ENCODE results near the gene EXTL1.

Gene EXTL1

GRCh38 chr1:26060832-26061574, 39.4 kb downstream of the EXTL1 start:
- Mint-ChIP-seq H3K27me3 (peaks cover 52 to 60% of the 10 kb centered on the region in 2 donors), H3K9me3 (no peaks in the 10 kb centered on the region), H3K27ac (no peak overlapping the region), H3K4me1 (ENCODE audit: low read depth in 2 of 2) (no peaks in the 10 kb centered on the region), H3K4me3 (no peak overlapping the region), H3K36me3 (ENCODE audit: insufficient read depth) (no peaks in the 10 kb centered on the region)
- ATAC-seq (replicated peaks) (no peak), DNase-seq (no peak)

GRCh38 chr1:26064553-26064952, 43.0 kb downstream of the EXTL1 start:
- Mint-ChIP-seq H3K27me3 (peaks cover 61 to 66% of the 10 kb centered on the region in 2 donors), H3K4me1 (ENCODE audit: low read depth in 2 of 2) (no peaks in the 10 kb centered on the region), H3K27ac (no peak overlapping the region), H3K36me3 (ENCODE audit: insufficient read depth) (no peaks in the 10 kb centered on the region), H3K4me3 (no peak overlapping the region), H3K9me3 (no peaks in the 10 kb centered on the region)
- ATAC-seq (replicated peaks) (no peak), DNase-seq (no peak)

- H3K4me3 Mint-ChIP-seq, result no peak overlapping the region
- no peaks in the 10 kb centered on the region for H3K36me3 Mint-ChIP-seq (ENCODE audit: insufficient read depth)
- no peaks in the 10 kb centered on the region for H3K9me3 Mint-ChIP-seq
- H3K4me1 Mint-ChIP-seq (ENCODE audit: low read depth in 2 of 2), result no peaks in the 10 kb centered on the region
- no peak for ATAC-seq (replicated peaks)
- H3K27me3 Mint-ChIP-seq, result peaks cover 51 to 63% of the 10 kb centered on the region in 2 donors
- H3K27ac Mint-ChIP-seq, result no peak overlapping the region
- DNase-seq, result no peak
Measured at GRCh38 chr1:26066160-26066559, 44.6 kb downstream of the EXTL1 start.

GRCh38 chr1:26066857-26067256, 45.3 kb downstream of the EXTL1 start:
- ATAC-seq (replicated peaks) (no peak), DNase-seq (no peak)
- Mint-ChIP-seq H3K4me3 (no peak overlapping the region), H3K4me1 (ENCODE audit: low read depth in 2 of 2) (no peaks in the 10 kb centered on the region), H3K27me3 (peaks cover 52 to 70% of the 10 kb centered on the region in 2 donors), H3K9me3 (no peaks in the 10 kb centered on the region), H3K27ac (no peak overlapping the region), H3K36me3 (ENCODE audit: insufficient read depth) (no peaks in the 10 kb centered on the region)

- Mint-ChIP-seq H3K4me1 (ENCODE audit: low read depth in 2 of 2) (no peaks in the 10 kb centered on the region), H3K27ac (no peak within 1 kb of the TSS), H3K36me3 (ENCODE audit: insufficient read depth) (no peaks in the 10 kb centered on the region), H3K27me3 (peaks cover 59 to 76% of the 10 kb centered on the region in 2 donors), H3K9me3 (no peaks in the 10 kb centered on the region), H3K4me3 (no peak within 1 kb of the TSS)
- ATAC-seq (replicated peaks) (no peak), DNase-seq (no peak)
Measured at GRCh38 chr1:26067432-26067911, 45.9 kb downstream of the EXTL1 start, which contains the start of gene TRIM63. Gene TRIM63 (minus strand): TSS chr1:26067630. CDS start chr1:26067494, 136 bp downstream.

GRCh38 chr1:26069941-26070295, 48.3 kb downstream of the EXTL1 start:
- Mint-ChIP-seq H3K27me3 (peaks cover 52 to 81% of the 10 kb centered on the region in 2 donors), H3K4me1 (ENCODE audit: low read depth in 2 of 2) (no peaks in the 10 kb centered on the region), H3K27ac (no peak overlapping the region), H3K4me3 (no peak overlapping the region), H3K36me3 (ENCODE audit: insufficient read depth) (no peaks in the 10 kb centered on the region), H3K9me3 (no peaks in the 10 kb centered on the region)
- DNase-seq (no peak), ATAC-seq (replicated peaks) (no peak)

GRCh38 chr1:26070296-26070962, 48.9 kb downstream of the EXTL1 start:
- H3K4me1 Mint-ChIP-seq (ENCODE audit: low read depth in 2 of 2), result no peaks in the 10 kb centered on the region
- H3K9me3 Mint-ChIP-seq, result no peaks in the 10 kb centered on the region
- H3K27me3 Mint-ChIP-seq, result peaks cover 48 to 86% of the 10 kb centered on the region in 2 donors
- no peak overlapping the region for H3K4me3 Mint-ChIP-seq
- no peak overlapping the region for H3K27ac Mint-ChIP-seq
- DNase-seq, result no peak
- H3K36me3 Mint-ChIP-seq (ENCODE audit: insufficient read depth), result no peaks in the 10 kb centered on the region
- ATAC-seq (replicated peaks), result no peak

- Mint-ChIP-seq H3K4me1 (ENCODE audit: low read depth in 2 of 2) (no peaks in the 10 kb centered on the region), H3K4me3 (no peak overlapping the region), H3K27me3 (peaks cover 45 to 86% of the 10 kb centered on the region in 2 donors), H3K36me3 (ENCODE audit: insufficient read depth) (no peaks in the 10 kb centered on the region), H3K27ac (no peak overlapping the region), H3K9me3 (no peaks in the 10 kb centered on the region)
- no peak for ATAC-seq (replicated peaks)
- DNase-seq, result no peak
Measured at GRCh38 chr1:26070963-26071342, 49.4 kb downstream of the EXTL1 start.

- no peaks in the 10 kb centered on the region for H3K4me1 Mint-ChIP-seq (ENCODE audit: low read depth in 2 of 2)
- H3K36me3 Mint-ChIP-seq (ENCODE audit: insufficient read depth), result no peaks in the 10 kb centered on the region
- DNase-seq, result no peak
- peaks cover 48 to 86% of the 10 kb centered on the region in 2 donors for H3K27me3 Mint-ChIP-seq
- no peaks in the 10 kb centered on the region for H3K9me3 Mint-ChIP-seq
- no peak overlapping the region for H3K27ac Mint-ChIP-seq
- no peak for ATAC-seq (replicated peaks)
- no peak overlapping the region for H3K4me3 Mint-ChIP-seq
Measured at GRCh38 chr1:26072305-26072704, 50.7 kb downstream of the EXTL1 start.

GRCh38 chr1:26075421-26076144, 54.0 kb downstream of the EXTL1 start:
- DNase-seq (no peak), ATAC-seq (replicated peaks) (no peak)
- H3K9me3 Mint-ChIP-seq, result no peaks in the 10 kb centered on the region
- H3K4me3 Mint-ChIP-seq, result no peak overlapping the region
- no peaks in the 10 kb centered on the region for H3K36me3 Mint-ChIP-seq (ENCODE audit: insufficient read depth)
- no peaks in the 10 kb centered on the region for H3K4me1 Mint-ChIP-seq (ENCODE audit: low read depth in 2 of 2)
- H3K27me3 Mint-ChIP-seq, result peaks cover 47 to 78% of the 10 kb centered on the region in 2 donors
- no peak overlapping the region for H3K27ac Mint-ChIP-seq

- H3K4me1 Mint-ChIP-seq (ENCODE audit: low read depth in 2 of 2), result no peaks in the 10 kb centered on the region
- no peak overlapping the region for H3K4me3 Mint-ChIP-seq
- H3K9me3 Mint-ChIP-seq, result no peaks in the 10 kb centered on the region
- no peaks in the 10 kb centered on the region for H3K36me3 Mint-ChIP-seq (ENCODE audit: insufficient read depth)
- DNase-seq (no peak), ATAC-seq (replicated peaks) (no peak)
- peaks cover 47 to 69% of the 10 kb centered on the region in 2 donors for H3K27me3 Mint-ChIP-seq
- no peak overlapping the region for H3K27ac Mint-ChIP-seq
Measured at GRCh38 chr1:26077524-26077923, 55.9 kb downstream of the EXTL1 start.

GRCh38 chr1:26078286-26079177, 57.0 kb downstream of the EXTL1 start:
- no peak for DNase-seq
- H3K27ac Mint-ChIP-seq, result no peak overlapping the region
- H3K36me3 Mint-ChIP-seq (ENCODE audit: insufficient read depth), result no peaks in the 10 kb centered on the region
- no peaks in the 10 kb centered on the region for H3K4me1 Mint-ChIP-seq (ENCODE audit: low read depth in 2 of 2)
- H3K27me3 Mint-ChIP-seq, result peaks cover 38 to 62% of the 10 kb centered on the region in 2 donors
- ATAC-seq (replicated peaks), result no peak
- H3K4me3 Mint-ChIP-seq, result no peak overlapping the region
- H3K9me3 Mint-ChIP-seq, result no peaks in the 10 kb centered on the region

GRCh38 chr1:26079178-26079563, 57.6 kb downstream of the EXTL1 start:
- H3K4me3 Mint-ChIP-seq, result no peak overlapping the region
- no peak for ATAC-seq (replicated peaks)

More at GRCh38 chr1:26079178-26079563, 57.6 kb downstream of the EXTL1 start:
- Mint-ChIP-seq H3K27me3 (peaks cover 41 to 63% of the 10 kb centered on the region in 2 donors), H3K27ac (no peak overlapping the region), H3K4me1 (ENCODE audit: low read depth in 2 of 2) (no peaks in the 10 kb centered on the region), H3K9me3 (no peaks in the 10 kb centered on the region), H3K36me3 (ENCODE audit: insufficient read depth) (no peaks in the 10 kb centered on the region)
- no peak for DNase-seq

Measured in effector memory CD8-positive, alpha-beta T cell (primary cell).